Bronchial epithelial cell (primary cell): Measurements from ENCODE around the gene NDUFA12. TPM values are rescaled to one million over a fixed set of nuclear protein-coding genes. Genes with fewer than 3 reads are reported as not detected.
"Not testable (repeated sequence)": the region's sequence is repeated elsewhere in the genome, so short reads cannot be mapped to it uniquely, and the experiment has no call there.

Experiments used
- DNase-seq: peaks from one replicate; pipeline ENCODE4 v3.0.0-alpha.2; 2010; ENCODE audit warnings: low read depth
- FAIRE-seq: peaks from 2 replicates; lab custom pipeline; 2011; peaks lifted over from hg19 to GRCh38; lab: Jason Lieb, UNC
- H3K27me3 ChIP-seq: 2 replicates; pipeline ENCODE4 v1.5.1; 2011; ENCODE audit warnings: low read length; ENCODE audit not compliant: control insufficient read depth, insufficient read depth
- H3K36me3 ChIP-seq: 2 replicates; pipeline ENCODE4 v1.5.1; 2011; ENCODE audit warnings: low read length; ENCODE audit not compliant: control insufficient read depth, insufficient read depth
- H3K4me3 ChIP-seq: 2 replicates; pipeline ENCODE4 v1.5.1; 2011; ENCODE audit warnings: mild to moderate bottlenecking, low read depth, low read length, control low read depth
- total RNA-seq: library from RNA; depleted of rRNA; stranded (reverse); fragments of >200 nt; gene quantifications from 2 replicates; pipeline ENCODE4 v1.2.1, GENCODE V29; 2014
- TF ChIP-seq, protein P1 (sequence below): IDR thresholded peaks from 2 replicates; pipeline ENCODE4 v1.5.1; 2011; ENCODE audit warnings: mild to moderate bottlenecking, moderate library complexity, low read length, control low read depth, inconsistent platforms; ENCODE audit not compliant: insufficient read depth, severe bottlenecking

The NDUFA12 gene
- total RNA-seq, 1 donor from 2014 or later: 173 TPM

DNA sequence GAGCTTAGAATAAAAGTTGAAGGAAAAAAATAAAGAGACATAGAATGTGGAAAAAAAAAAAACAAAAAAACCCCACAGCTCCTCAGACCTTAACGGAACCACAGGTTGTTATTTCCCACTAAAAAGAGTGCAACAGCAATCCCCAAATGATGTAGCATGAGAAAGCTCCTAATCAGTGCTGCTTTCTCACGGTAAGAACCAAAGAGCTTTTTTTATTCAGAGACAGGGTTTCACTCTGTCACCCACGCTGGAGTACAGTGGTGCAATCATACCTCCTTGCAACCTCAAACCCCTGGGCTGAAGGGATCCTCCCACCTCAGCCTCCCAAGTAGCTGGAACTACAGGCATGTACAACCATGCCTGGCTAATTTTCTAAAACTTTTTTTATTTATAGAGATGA is 13.3 kb downstream of the NDUFA12 start:
- no peaks in the 10 kb centered on the region for H3K27me3 ChIP-seq
- TF ChIP-seq, protein P1, sequence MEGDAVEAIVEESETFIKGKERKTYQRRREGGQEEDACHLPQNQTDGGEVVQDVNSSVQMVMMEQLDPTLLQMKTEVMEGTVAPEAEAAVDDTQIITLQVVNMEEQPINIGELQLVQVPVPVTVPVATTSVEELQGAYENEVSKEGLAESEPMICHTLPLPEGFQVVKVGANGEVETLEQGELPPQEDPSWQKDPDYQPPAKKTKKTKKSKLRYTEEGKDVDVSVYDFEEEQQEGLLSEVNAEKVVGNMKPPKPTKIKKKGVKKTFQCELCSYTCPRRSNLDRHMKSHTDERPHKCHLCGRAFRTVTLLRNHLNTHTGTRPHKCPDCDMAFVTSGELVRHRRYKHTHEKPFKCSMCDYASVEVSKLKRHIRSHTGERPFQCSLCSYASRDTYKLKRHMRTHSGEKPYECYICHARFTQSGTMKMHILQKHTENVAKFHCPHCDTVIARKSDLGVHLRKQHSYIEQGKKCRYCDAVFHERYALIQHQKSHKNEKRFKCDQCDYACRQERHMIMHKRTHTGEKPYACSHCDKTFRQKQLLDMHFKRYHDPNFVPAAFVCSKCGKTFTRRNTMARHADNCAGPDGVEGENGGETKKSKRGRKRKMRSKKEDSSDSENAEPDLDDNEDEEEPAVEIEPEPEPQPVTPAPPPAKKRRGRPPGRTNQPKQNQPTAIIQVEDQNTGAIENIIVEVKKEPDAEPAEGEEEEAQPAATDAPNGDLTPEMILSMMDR: no peak
- H3K4me3 ChIP-seq: no peak overlapping the region
- DNase-seq (no peak), FAIRE-seq (no peak)
- H3K36me3 ChIP-seq: peaks cover 2% of the 10 kb centered on the region

DNA sequence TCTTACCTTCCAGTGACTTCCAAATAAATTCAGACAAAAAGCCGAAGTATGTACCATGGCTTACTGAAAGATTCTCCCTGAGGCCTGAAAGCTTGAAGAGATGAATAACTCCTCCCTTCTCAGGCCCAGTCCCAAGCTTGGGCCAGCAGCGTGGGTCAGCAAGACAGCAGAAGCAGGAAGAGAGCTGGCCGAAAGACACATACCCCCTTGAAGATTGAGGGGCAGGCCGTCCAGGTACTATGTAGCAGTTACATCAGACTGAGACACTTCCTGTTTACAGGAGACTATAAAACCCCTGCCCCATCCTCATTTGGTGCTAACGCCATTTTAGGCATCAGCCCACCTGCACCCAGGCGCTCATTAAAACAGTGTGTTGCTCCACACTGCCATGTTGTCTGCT is 15.0 kb downstream of the NDUFA12 start:
- no peak overlapping the region for H3K4me3 ChIP-seq
- DNase-seq (no peak), FAIRE-seq (no peak)
- no peaks in the 10 kb centered on the region for H3K27me3 ChIP-seq
- TF ChIP-seq, protein P1: no peak
- H3K36me3 ChIP-seq: peaks cover 2% of the 10 kb centered on the region

DNA sequence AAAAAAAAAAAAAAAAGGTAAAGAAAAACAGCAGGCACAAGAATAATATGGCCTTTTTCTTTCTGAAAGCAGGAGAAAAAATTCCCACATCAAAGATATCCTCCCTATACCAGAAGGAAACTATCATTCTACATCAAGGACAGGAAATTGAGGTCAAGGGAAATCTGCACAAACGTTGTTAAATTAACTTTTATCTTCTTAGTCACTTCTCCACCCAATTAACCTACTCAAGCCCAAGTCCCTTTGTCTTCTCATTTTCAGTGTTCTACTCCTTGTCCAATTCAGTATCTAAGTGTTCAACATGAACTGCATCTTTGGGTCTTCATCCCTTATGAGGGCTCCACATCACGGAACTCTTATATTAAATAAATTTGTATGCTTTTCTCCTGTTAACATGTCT is 15.7 kb downstream of the NDUFA12 start:
- no peak overlapping the region for H3K4me3 ChIP-seq
- TF ChIP-seq, protein P1: no peak
- FAIRE-seq (no peak), DNase-seq (no peak)
- H3K27me3 ChIP-seq: no peaks in the 10 kb centered on the region
- peaks cover 2% of the 10 kb centered on the region for H3K36me3 ChIP-seq

DNA sequence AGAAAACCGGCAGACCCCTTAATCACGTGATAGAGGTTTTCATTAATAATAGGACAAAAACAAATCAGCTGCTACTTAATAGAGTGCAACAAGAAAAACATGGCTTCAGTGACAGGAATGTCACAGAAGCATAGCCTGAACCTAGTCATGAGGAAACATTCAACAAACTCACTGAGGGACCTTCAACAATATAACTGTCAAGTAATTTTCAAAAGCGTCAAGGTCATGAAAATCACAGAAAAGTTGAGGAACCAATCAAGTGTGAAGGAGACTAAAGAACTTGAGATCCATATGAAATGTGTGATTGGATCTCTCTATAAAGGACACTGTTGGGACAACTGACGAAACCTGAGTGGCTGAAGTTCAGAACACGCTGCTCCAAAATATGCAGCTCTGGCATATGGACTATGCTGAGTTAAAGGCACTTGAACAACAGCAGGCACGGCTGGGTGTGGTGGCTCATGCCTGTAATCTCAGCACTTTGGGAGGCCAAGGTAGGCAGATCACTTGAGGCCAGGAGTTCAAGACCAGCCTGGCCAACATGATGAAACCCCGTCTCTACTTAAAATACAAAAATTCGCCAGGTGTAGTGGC is 16.3 kb downstream of the NDUFA12 start:
- no peak overlapping the region for H3K4me3 ChIP-seq
- DNase-seq (no peak), FAIRE-seq (no peak)
- TF ChIP-seq, protein P1: no peak
- H3K36me3 ChIP-seq: no peaks in the 10 kb centered on the region
- H3K27me3 ChIP-seq: no peaks in the 10 kb centered on the region

DNA sequence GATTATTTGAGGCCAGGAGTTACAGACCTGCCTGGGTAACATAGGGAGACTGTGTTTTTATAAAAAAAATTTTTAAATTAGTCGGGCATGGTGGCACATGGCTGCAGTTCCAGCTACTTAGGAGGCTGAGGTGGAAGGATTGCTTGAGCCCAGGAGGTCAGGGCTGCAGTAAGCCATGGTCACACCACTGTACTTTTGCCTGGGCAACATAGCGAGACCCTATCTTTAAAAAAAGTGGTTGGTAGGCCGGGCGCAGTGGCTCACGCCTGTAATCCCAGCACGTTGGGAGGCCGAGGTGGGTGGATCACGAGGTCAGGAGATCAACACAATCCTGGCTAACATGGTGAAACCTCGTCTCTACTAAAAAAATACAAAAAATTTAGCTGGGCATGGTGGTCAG is 18.4 kb downstream of the NDUFA12 start:
- H3K36me3 ChIP-seq, H3K4me3 ChIP-seq, DNase-seq, FAIRE-seq, H3K27me3 ChIP-seq: not testable (repeated sequence)

DNA sequence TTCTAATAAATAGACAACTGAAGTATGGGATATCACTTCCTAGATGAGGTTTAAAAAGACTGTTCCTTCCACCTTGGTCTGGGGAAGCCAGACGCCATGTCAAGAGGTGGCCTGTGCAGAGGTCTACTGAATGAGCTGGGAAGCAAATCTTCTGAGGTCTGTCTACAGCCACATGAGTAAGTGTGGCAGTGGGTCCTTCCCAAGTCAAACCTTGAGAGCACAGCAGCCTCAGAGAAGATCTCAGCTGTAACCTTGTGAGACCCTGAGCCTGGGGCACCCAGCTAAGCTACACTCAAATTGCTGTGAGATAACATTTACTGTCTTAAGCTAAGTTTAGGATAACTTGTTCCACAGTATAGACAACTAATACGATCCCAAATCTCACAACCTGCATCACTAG is 20.2 kb downstream of the NDUFA12 start:
- no peaks in the 10 kb centered on the region for H3K27me3 ChIP-seq
- H3K36me3 ChIP-seq: no peaks in the 10 kb centered on the region
- no peak for FAIRE-seq
- no peak for DNase-seq
- H3K4me3 ChIP-seq: no peak overlapping the region
- TF ChIP-seq, protein P1: no peak
